ENCODE measurements around the gene VPS35L. TPM values are rescaled to one million over a fixed set of nuclear protein-coding genes. Genes with fewer than 3 reads are reported as not detected.

The VPS35L gene
- total RNA-seq, 1 experiment from 2014 or later = 14.2 TPM

- Mint-ChIP-seq H3K4me1 (ENCODE audit: low read depth, unreplicated experiment) (no peaks in the 10 kb centered on the region), H3K27ac (ENCODE audit: unreplicated experiment) (no peak overlapping the region), H3K36me3 (ENCODE audit: insufficient read depth, unreplicated experiment) (no peaks in the 10 kb centered on the region), H3K4me3 (ENCODE audit: low read depth, unreplicated experiment) (no peak overlapping the region), H3K9me3 (ENCODE audit: low read depth, unreplicated experiment) (no peaks in the 10 kb centered on the region), H3K27me3 (ENCODE audit: unreplicated experiment) (no peaks in the 10 kb centered on the region)
- intact Hi-C loops (cut with micrococcal nuclease; ENCODE audit: unreplicated experiment) = no loop called here
- BruUV-seq (replicated peaks) = no TSS peak
- CTCF ChIA-PET = interaction anchor here (0.7 kb wide), 1 partner anchor 8 kb away, joined by 4 read pairs; no protein-coding TSS in a partner anchor
- DNase-seq = no peak
- TF ChIP-seq CTCF (IDR thresholded peaks at IDR 0.05; ENCODE audit: unreplicated experiment) = no peak
These were observed 99.8 kb downstream of the VPS35L start for GRCh38 chr16:19655242-19655777.

GRCh38 chr16:19657831-19658230 is 102.3 kb downstream of the VPS35L start:
- intact Hi-C loops (cut with micrococcal nuclease; ENCODE audit: unreplicated experiment) = no loop called here
- no peaks in the 10 kb centered on the region for H3K9me3 Mint-ChIP-seq (ENCODE audit: low read depth, unreplicated experiment)
- H3K27ac Mint-ChIP-seq (ENCODE audit: unreplicated experiment) = no peak overlapping the region
- no peaks in the 10 kb centered on the region for H3K27me3 Mint-ChIP-seq (ENCODE audit: unreplicated experiment)
- CTCF ChIA-PET = no interaction called here
- no peaks in the 10 kb centered on the region for H3K36me3 Mint-ChIP-seq (ENCODE audit: insufficient read depth, unreplicated experiment)
- BruUV-seq (replicated peaks) = no TSS peak
- DNase-seq = no peak
- H3K4me3 Mint-ChIP-seq (ENCODE audit: low read depth, unreplicated experiment) = no peak overlapping the region
- no peak for TF ChIP-seq CTCF (IDR thresholded peaks at IDR 0.05; ENCODE audit: unreplicated experiment)
- peaks cover 9% of the 10 kb centered on the region for H3K4me1 Mint-ChIP-seq (ENCODE audit: low read depth, unreplicated experiment)

GRCh38 chr16:19659554-19659953 is 104.1 kb downstream of the VPS35L start:
- H3K9me3 Mint-ChIP-seq (ENCODE audit: low read depth, unreplicated experiment) = no peaks in the 10 kb centered on the region

GRCh38 chr16:19660432-19660831 is 104.9 kb downstream of the VPS35L start:
- H3K4me3 Mint-ChIP-seq (ENCODE audit: low read depth, unreplicated experiment) = no peak overlapping the region
- no peak overlapping the region for H3K27ac Mint-ChIP-seq (ENCODE audit: unreplicated experiment)
- DNase-seq = no peak
- peaks cover 9% of the 10 kb centered on the region for H3K4me1 Mint-ChIP-seq (ENCODE audit: low read depth, unreplicated experiment)
- peaks cover 3% of the 10 kb centered on the region for H3K9me3 Mint-ChIP-seq (ENCODE audit: low read depth, unreplicated experiment)
- intact Hi-C loops (cut with micrococcal nuclease; ENCODE audit: unreplicated experiment) = no loop called here
- H3K27me3 Mint-ChIP-seq (ENCODE audit: unreplicated experiment) = no peaks in the 10 kb centered on the region
- CTCF ChIA-PET = no interaction called here
- no peaks in the 10 kb centered on the region for H3K36me3 Mint-ChIP-seq (ENCODE audit: insufficient read depth, unreplicated experiment)
- BruUV-seq (replicated peaks) = no TSS peak
- no peak for TF ChIP-seq CTCF (IDR thresholded peaks at IDR 0.05; ENCODE audit: unreplicated experiment)

More at GRCh38 chr16:19659554-19659953, 104.1 kb downstream of the VPS35L start:
- no peaks in the 10 kb centered on the region for H3K36me3 Mint-ChIP-seq (ENCODE audit: insufficient read depth, unreplicated experiment)
- H3K27ac Mint-ChIP-seq (ENCODE audit: unreplicated experiment) = no peak overlapping the region
- TF ChIP-seq CTCF (IDR thresholded peaks at IDR 0.05; ENCODE audit: unreplicated experiment) = no peak
- DNase-seq = no peak
- no peaks in the 10 kb centered on the region for H3K27me3 Mint-ChIP-seq (ENCODE audit: unreplicated experiment)
- intact Hi-C loops (cut with micrococcal nuclease; ENCODE audit: unreplicated experiment) = no loop called here
- CTCF ChIA-PET = no interaction called here
- H3K4me3 Mint-ChIP-seq (ENCODE audit: low read depth, unreplicated experiment) = no peak overlapping the region
- H3K4me1 Mint-ChIP-seq (ENCODE audit: low read depth, unreplicated experiment) = peaks cover 9% of the 10 kb centered on the region
- no TSS peak for BruUV-seq (replicated peaks)

Measured in Calu3 (cell line).